ENCODE data around the gene WWOX. TPM values are rescaled to one million over a fixed set of nuclear protein-coding genes. Genes with fewer than 3 reads are reported as not detected.

Gene WWOX
- total and polyA plus RNA-seq, 2 donors (not counting 1 experiment from before 2014, with no cell fraction given) = 10.5 to 42.3 TPM

DNA sequence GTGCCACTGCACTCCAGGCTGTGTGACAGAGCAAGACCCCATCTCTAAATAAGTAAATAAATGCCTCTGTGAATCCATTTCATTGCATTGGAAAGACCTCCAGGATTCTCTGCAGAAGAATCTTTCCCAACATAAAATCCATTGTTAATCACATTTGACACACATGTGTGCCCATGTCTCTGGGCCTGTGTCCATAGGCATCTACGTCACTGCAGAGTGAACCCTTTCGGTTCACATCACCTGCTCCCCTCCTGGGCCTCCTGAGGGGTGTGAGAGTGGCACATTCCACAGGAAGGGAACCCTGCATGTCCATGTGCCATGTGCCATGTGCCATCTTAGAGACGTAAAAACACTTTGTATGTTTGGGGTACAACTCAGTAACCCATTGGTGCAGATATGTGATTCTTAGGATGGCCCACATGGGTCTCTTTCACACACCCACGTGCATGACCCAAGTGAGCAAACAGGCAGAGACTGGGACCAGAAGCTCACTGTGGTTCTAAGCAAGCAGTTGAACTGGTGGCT is 1073.6 kb downstream of the WWOX start:
- Histone ChIP-seq H2AFZ (ENCODE audit: insufficient read depth, low read depth, low read length, poor library complexity, severe bottlenecking) (no peak overlapping the region), H3K4me2 (replicated peaks; ENCODE audit: low read depth, low read length, poor library complexity, severe bottlenecking) (no peak overlapping the region), H3K27ac (ENCODE audit: low read length in 2 of 2) (no peak overlapping the region), H4K20me1 (ENCODE audit: control insufficient read depth, insufficient read depth, low read length, poor library complexity, severe bottlenecking) (no peaks in the 10 kb centered on the region), H3K9me3 (ENCODE audit: control extremely low read depth in 1 of 3, control insufficient read depth in 2 of 3, insufficient read depth in 1 of 3, low read length in 2 of 3) (peaks cover 0 to 2% (median 1%) of the 10 kb centered on the region in 3 donors), H3K36me3 (replicated peaks in 1 of 2; ENCODE audit: control extremely low read depth in 1 of 2, control insufficient read depth in 1 of 2, extremely low read depth in 1 of 2, insufficient read depth in 2 of 2, low read length in 1 of 2) (no peaks in the 10 kb centered on the region), H3K79me2 (ENCODE audit: control insufficient read depth, insufficient read depth, low read length) (no peaks in the 10 kb centered on the region), H3K9ac (ENCODE audit: low read length) (no peak overlapping the region), H3K4me1 (ENCODE audit: control insufficient read depth in 2 of 2, insufficient read depth in 2 of 2, low read length in 2 of 2) (peaks cover 9% of the 10 kb centered on the region in 2 donors), H3K4me3 (ENCODE audit: control extremely low read depth in 1 of 5, extremely low read depth in 1 of 5, insufficient read depth in 1 of 5, low read depth in 2 of 5, low read length in 4 of 5) (no peak overlapping the region), H3K27me3 (replicated peaks in 1 of 4; ENCODE audit: control extremely low read depth in 1 of 4, control insufficient read depth in 3 of 4, insufficient read depth in 4 of 4, low read length in 3 of 4) (no peaks in the 10 kb centered on the region)
- ATAC-seq (ENCODE audit: low read depth) = no peak
- Mint-ChIP-seq H3K27ac (no peak overlapping the region), H3K27me3 (peaks cover 7% of the 10 kb centered on the region), H3K9me3 (ENCODE audit: insufficient read depth) (peaks cover 4% of the 10 kb centered on the region), H3K4me1 (peaks cover 12% of the 10 kb centered on the region), H3K4me3 (no peak overlapping the region)
- ChIA-PET CTCF (no interaction called here), POLR2A (no interaction called here)
- intact Hi-C loops (cut with micrococcal nuclease) = no loop called here
- WGBS (ENCODE audit: insufficient coverage) = 92% methylated on average over 2 of the region's 4 CpGs
- no peak for DNase-seq
- no peak for TF ChIP-seq EZH2 (IDR thresholded peaks at IDR 0.05; ENCODE audit: borderline replicate concordance, insufficient read depth, low read depth, low read length, poor library complexity, severe bottlenecking)
- TF ChIP-seq, protein P1, sequence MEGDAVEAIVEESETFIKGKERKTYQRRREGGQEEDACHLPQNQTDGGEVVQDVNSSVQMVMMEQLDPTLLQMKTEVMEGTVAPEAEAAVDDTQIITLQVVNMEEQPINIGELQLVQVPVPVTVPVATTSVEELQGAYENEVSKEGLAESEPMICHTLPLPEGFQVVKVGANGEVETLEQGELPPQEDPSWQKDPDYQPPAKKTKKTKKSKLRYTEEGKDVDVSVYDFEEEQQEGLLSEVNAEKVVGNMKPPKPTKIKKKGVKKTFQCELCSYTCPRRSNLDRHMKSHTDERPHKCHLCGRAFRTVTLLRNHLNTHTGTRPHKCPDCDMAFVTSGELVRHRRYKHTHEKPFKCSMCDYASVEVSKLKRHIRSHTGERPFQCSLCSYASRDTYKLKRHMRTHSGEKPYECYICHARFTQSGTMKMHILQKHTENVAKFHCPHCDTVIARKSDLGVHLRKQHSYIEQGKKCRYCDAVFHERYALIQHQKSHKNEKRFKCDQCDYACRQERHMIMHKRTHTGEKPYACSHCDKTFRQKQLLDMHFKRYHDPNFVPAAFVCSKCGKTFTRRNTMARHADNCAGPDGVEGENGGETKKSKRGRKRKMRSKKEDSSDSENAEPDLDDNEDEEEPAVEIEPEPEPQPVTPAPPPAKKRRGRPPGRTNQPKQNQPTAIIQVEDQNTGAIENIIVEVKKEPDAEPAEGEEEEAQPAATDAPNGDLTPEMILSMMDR (IDR thresholded peaks at IDR 0.05) = no peak

- no peak for DNase-seq
- Histone ChIP-seq H3K4me1 (ENCODE audit: control insufficient read depth in 2 of 2, insufficient read depth in 2 of 2, low read length in 2 of 2) (peaks cover 9% of the 10 kb centered on the region in 2 donors), H3K79me2 (ENCODE audit: control insufficient read depth, insufficient read depth, low read length) (no peaks in the 10 kb centered on the region), H4K20me1 (ENCODE audit: control insufficient read depth, insufficient read depth, low read length, poor library complexity, severe bottlenecking) (no peaks in the 10 kb centered on the region), H3K27ac (ENCODE audit: low read length in 2 of 2) (no peak overlapping the region), H2AFZ (ENCODE audit: insufficient read depth, low read depth, low read length, poor library complexity, severe bottlenecking) (no peak overlapping the region), H3K9ac (ENCODE audit: low read length) (no peak overlapping the region), H3K36me3 (replicated peaks in 1 of 2; ENCODE audit: control extremely low read depth in 1 of 2, control insufficient read depth in 1 of 2, extremely low read depth in 1 of 2, insufficient read depth in 2 of 2, low read length in 1 of 2) (no peaks in the 10 kb centered on the region), H3K4me2 (replicated peaks; ENCODE audit: low read depth, low read length, poor library complexity, severe bottlenecking) (no peak overlapping the region), H3K9me3 (ENCODE audit: control extremely low read depth in 1 of 3, control insufficient read depth in 2 of 3, insufficient read depth in 1 of 3, low read length in 2 of 3) (peaks cover 0 to 2% (median 0%) of the 10 kb centered on the region in 3 donors), H3K27me3 (replicated peaks in 1 of 4; ENCODE audit: control extremely low read depth in 1 of 4, control insufficient read depth in 3 of 4, insufficient read depth in 4 of 4, low read length in 3 of 4) (peaks cover 0 to 3% (median 0%) of the 10 kb centered on the region in 4 experiments), H3K4me3 (ENCODE audit: control extremely low read depth in 1 of 5, extremely low read depth in 1 of 5, insufficient read depth in 1 of 5, low read depth in 2 of 5, low read length in 4 of 5) (no peak overlapping the region)
- CTCF ChIA-PET = no interaction called here
- Mint-ChIP-seq H3K27me3 (peaks cover 10% of the 10 kb centered on the region), H3K9me3 (ENCODE audit: insufficient read depth) (no peaks in the 10 kb centered on the region), H3K4me1 (peaks cover 12% of the 10 kb centered on the region), H3K27ac (no peak overlapping the region), H3K4me3 (no peak overlapping the region)
- ATAC-seq (ENCODE audit: low read depth) = no peak
- intact Hi-C loops (cut with micrococcal nuclease) = no loop called here
- WGBS (ENCODE audit: insufficient coverage) = 89% methylated on average over 1 of the region's 4 CpGs
- POLR2A ChIA-PET = no interaction called here
- TF ChIP-seq, protein P1 (IDR thresholded peaks at IDR 0.05) = no peak
- no peak for TF ChIP-seq EZH2 (IDR thresholded peaks at IDR 0.05; ENCODE audit: borderline replicate concordance, insufficient read depth, low read depth, low read length, poor library complexity, severe bottlenecking)
Observed at GRCh38 chr16:79173919-79174318, 1074.5 kb downstream of the WWOX start.
